ENCODE results near the gene PCDHGC4.

The PCDHGC4 gene

DNA sequence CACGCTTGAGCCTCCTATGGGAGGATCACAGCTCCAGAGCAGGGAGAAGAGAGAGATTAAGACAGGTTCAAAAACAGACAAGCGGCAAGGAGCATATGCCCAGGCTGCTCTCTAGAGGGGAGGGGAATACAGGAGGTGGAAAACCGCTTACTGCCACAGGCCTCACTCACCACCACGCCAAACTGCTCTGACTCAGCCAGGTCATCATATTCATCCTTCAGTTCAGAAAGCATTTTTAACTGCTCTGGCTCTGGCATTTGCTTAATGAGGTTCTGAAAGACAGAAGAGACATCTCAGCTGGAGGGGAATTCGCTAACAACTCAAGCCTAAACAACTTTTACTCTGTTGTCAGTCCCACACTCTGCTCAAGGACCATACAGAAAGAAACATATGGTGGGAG is 44.2 kb downstream of the PCDHGC4 start:
- DNase-seq (ENCODE audit: low spot score) = no peak

DNA sequence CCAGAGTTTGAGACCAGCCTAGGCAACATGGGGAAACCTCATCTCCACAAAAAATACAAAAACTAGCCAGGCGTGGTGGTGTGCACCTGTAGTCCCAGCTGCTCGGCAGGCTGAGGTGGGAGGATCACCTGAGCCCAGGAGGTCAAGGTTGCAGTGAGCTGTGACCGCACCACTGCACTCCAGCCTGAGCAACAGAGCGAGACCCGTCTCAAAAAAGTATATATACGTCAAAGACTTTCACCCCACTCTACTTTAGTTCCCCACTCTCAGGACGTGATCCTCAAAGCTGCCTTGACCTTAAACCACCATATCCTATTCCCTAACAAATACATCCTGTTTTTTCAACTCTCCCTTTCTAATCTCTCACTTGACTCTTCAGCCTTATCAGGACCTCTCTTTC is 45.0 kb downstream of the PCDHGC4 start:
- no peak for DNase-seq (ENCODE audit: low spot score)

- DNase-seq (ENCODE audit: low spot score) = no peak
Observed at GRCh38 chr5:141532726-141533125, 47.9 kb downstream of the PCDHGC4 start.

DNA sequence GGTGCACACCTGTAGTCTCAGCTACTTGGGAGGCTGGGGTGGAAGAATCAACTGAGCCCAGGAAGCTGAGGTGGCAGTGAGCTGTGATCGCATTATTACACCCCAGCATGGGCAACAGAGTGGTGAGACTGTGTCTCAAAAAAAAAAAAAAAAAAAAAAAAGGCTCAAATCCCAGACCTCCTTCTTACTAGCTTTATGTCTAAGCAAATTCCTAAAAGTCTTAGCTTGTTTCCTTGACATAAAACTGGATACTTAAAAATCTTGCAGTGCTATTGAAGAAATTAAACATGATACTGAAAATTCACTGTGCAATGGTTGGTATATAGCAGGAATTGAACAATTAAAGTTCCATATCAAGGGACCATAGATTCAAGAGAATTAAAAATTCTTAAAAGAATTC is 49.1 kb downstream of the PCDHGC4 start:
- no peak for DNase-seq (ENCODE audit: low spot score)

- no peak for DNase-seq (ENCODE audit: low spot score)
Observed at GRCh38 chr5:141534492-141535213, 49.8 kb downstream of the PCDHGC4 start.
